Measurements from ENCODE around the gene ELF1. TPM values are rescaled to one million over a fixed set of nuclear protein-coding genes. Genes with fewer than 3 reads are reported as not detected.

The ELF1 gene
- total RNA-seq, 1 experiment from 2014 or later = 36.0 TPM

- ChIA-PET CTCF (no interaction called here), POLR2A (ENCODE audit: unreplicated experiment) (no interaction called here)
- intact Hi-C loops (cut with micrococcal nuclease; ENCODE audit: unreplicated experiment) = no loop called here
- H3K27me3 ChIP-seq (ENCODE audit: insufficient read depth, low read depth) = no peaks in the 10 kb centered on the region
- TF ChIP-seq CTCF (conservative IDR thresholded peaks at IDR 0.05) = no peak
- TF ChIP-seq EZH2 (IDR thresholded peaks at IDR 0.05; ENCODE audit: low read depth) = no peak
- DNase-seq = no peak
- H3K9me2 ChIP-seq (ENCODE audit: insufficient read depth) = no peaks in the 10 kb centered on the region
- H3K79me2 ChIP-seq (ENCODE audit: low read depth) = 0 out of 2 replicates have a peak, but pooled peaks cover 3% of the 10 kb centered on the region
- H3K9me3 ChIP-seq (ENCODE audit: insufficient read depth, low read depth) = no peaks in the 10 kb centered on the region
- no peaks in the 10 kb centered on the region for H3K4me1 ChIP-seq (replicated peaks; ENCODE audit: insufficient read depth)
- H3K4me2 ChIP-seq = no peak overlapping the region
- H4K20me1 ChIP-seq (ENCODE audit: insufficient read depth) = no peaks in the 10 kb centered on the region
- H3K27ac ChIP-seq = no peak overlapping the region
- H3K36me3 ChIP-seq (ENCODE audit: low read depth) = no peaks in the 10 kb centered on the region
- no peak overlapping the region for H3K4me3 ChIP-seq
- no peaks in the 10 kb centered on the region for H3F3A ChIP-seq (ENCODE audit: insufficient read depth, low read depth)
- no TSS peak for BruUV-seq (replicated peaks)
- H2AFZ ChIP-seq = no peak overlapping the region
Observed at GRCh38 chr13:41028051-41028450, 8.9 kb upstream of the ELF1 start.

GRCh38 chr13:41026788-41027187, 7.7 kb upstream of the ELF1 start:
- no peak for TF ChIP-seq CTCF (conservative IDR thresholded peaks at IDR 0.05)
- no peak for TF ChIP-seq EZH2 (IDR thresholded peaks at IDR 0.05; ENCODE audit: low read depth)
- DNase-seq = no peak
- H3K9me3 ChIP-seq (ENCODE audit: insufficient read depth, low read depth) = no peaks in the 10 kb centered on the region
- H3K27ac ChIP-seq = no peak overlapping the region
- no peaks in the 10 kb centered on the region for H4K20me1 ChIP-seq (ENCODE audit: insufficient read depth)
- intact Hi-C loops (cut with micrococcal nuclease; ENCODE audit: unreplicated experiment) = no loop called here
- no TSS peak for BruUV-seq (replicated peaks)
- H3K36me3 ChIP-seq (ENCODE audit: low read depth) = no peaks in the 10 kb centered on the region
- no peak overlapping the region for H3K4me2 ChIP-seq
- no peak overlapping the region for H2AFZ ChIP-seq
- H3K9me2 ChIP-seq (ENCODE audit: insufficient read depth) = no peaks in the 10 kb centered on the region
- ChIA-PET CTCF (no interaction called here), POLR2A (ENCODE audit: unreplicated experiment) (no interaction called here)
- 0 out of 2 replicates have a peak, but pooled peaks cover 7% of the 10 kb centered on the region for H3K79me2 ChIP-seq (ENCODE audit: low read depth)
- H3F3A ChIP-seq (ENCODE audit: insufficient read depth, low read depth) = no peaks in the 10 kb centered on the region
- H3K27me3 ChIP-seq (ENCODE audit: insufficient read depth, low read depth) = no peaks in the 10 kb centered on the region
- no peak overlapping the region for H3K4me3 ChIP-seq
- no peaks in the 10 kb centered on the region for H3K4me1 ChIP-seq (replicated peaks; ENCODE audit: insufficient read depth)

- H3K9me2 ChIP-seq (ENCODE audit: insufficient read depth) = no peaks in the 10 kb centered on the region
- DNase-seq = no peak
- H3K27ac ChIP-seq = no peak overlapping the region
- CTCF ChIA-PET = no interaction called here
- BruUV-seq (replicated peaks) = no TSS peak
- no peaks in the 10 kb centered on the region for H4K20me1 ChIP-seq (ENCODE audit: insufficient read depth)
- 0 out of 2 replicates have a peak, but pooled peaks cover 12% of the 10 kb centered on the region for H3K79me2 ChIP-seq (ENCODE audit: low read depth)
- no peak overlapping the region for H3K4me3 ChIP-seq
- TF ChIP-seq EZH2 (IDR thresholded peaks at IDR 0.05; ENCODE audit: low read depth) (no peak), CTCF (conservative IDR thresholded peaks at IDR 0.05) (no peak)
- H3K4me1 ChIP-seq (replicated peaks; ENCODE audit: insufficient read depth) = no peaks in the 10 kb centered on the region
- no peaks in the 10 kb centered on the region for H3K36me3 ChIP-seq (ENCODE audit: low read depth)
- H2AFZ ChIP-seq = no peak overlapping the region
- no peak overlapping the region for H3K4me2 ChIP-seq
- H3K27me3 ChIP-seq (ENCODE audit: insufficient read depth, low read depth) = no peaks in the 10 kb centered on the region
- no peaks in the 10 kb centered on the region for H3F3A ChIP-seq (ENCODE audit: insufficient read depth, low read depth)
- no peaks in the 10 kb centered on the region for H3K9me3 ChIP-seq (ENCODE audit: insufficient read depth, low read depth)
- intact Hi-C loops (cut with micrococcal nuclease; ENCODE audit: unreplicated experiment) = no loop called here
- POLR2A ChIA-PET (ENCODE audit: unreplicated experiment) = no interaction called here
Observed at GRCh38 chr13:41025518-41025917, 6.4 kb upstream of the ELF1 start.

Measured in PC-9 (cell line).